Measurements from ENCODE around the gene LRRC4C. TPM values are rescaled to one million over a fixed set of nuclear protein-coding genes. Genes with fewer than 3 reads are reported as not detected.

LRRC4C gene
- total RNA-seq, 2 donors from 2014 or later = 0.84 to 0.95 TPM

GRCh38 chr11:41320653-41321052 is 138.8 kb downstream of the LRRC4C start:
- H3K27me3 Mint-ChIP-seq (ENCODE audit: insufficient read depth) = no peaks in the 10 kb centered on the region
- no peaks in the 10 kb centered on the region for H3K4me1 Mint-ChIP-seq
- H3K27ac ChIP-seq (ENCODE audit: low read depth, low read length) = no peak overlapping the region
- H3K4me1 ChIP-seq (ENCODE audit: control insufficient read depth, insufficient read depth, low read length) = no peaks in the 10 kb centered on the region
- no peak overlapping the region for H3K9ac ChIP-seq (ENCODE audit: extremely low read depth, low read length, poor library complexity, severe bottlenecking)
- no peak overlapping the region for H3K4me3 Mint-ChIP-seq
- H3K9me3 Mint-ChIP-seq = no peaks in the 10 kb centered on the region
- no peaks in the 10 kb centered on the region for H3K36me3 ChIP-seq (ENCODE audit: control insufficient read depth, insufficient read depth, low read length)
- TF ChIP-seq CTCF (conservative IDR thresholded peaks at IDR 0.05) = no peak
- WGBS, 2 experiments (ENCODE audit: insufficient coverage in 1 of 2, insufficient read length in 1 of 2) = 92% methylated on average over 1 of the region's 1 CpG; no CpG with 5 or more reads in 1 of the 2 experiments
- H3K27me3 ChIP-seq (ENCODE audit: control insufficient read depth, insufficient read depth, low read length, poor library complexity, severe bottlenecking) = no peaks in the 10 kb centered on the region
- DNase-seq = no peak
- H3K9me3 ChIP-seq (ENCODE audit: control insufficient read depth, low read length) = no peaks in the 10 kb centered on the region
- no peaks in the 10 kb centered on the region for H3K36me3 Mint-ChIP-seq (ENCODE audit: low read depth)
- H3K4me3 ChIP-seq (ENCODE audit: low read length) = no peak overlapping the region
- no peak overlapping the region for H3K27ac Mint-ChIP-seq

GRCh38 chr11:41320238-41320637 is 139.2 kb downstream of the LRRC4C start:
- Histone ChIP-seq H3K4me1 (ENCODE audit: control insufficient read depth, insufficient read depth, low read length) (no peaks in the 10 kb centered on the region), H3K27ac (ENCODE audit: low read depth, low read length) (no peak overlapping the region), H3K36me3 (ENCODE audit: control insufficient read depth, insufficient read depth, low read length) (no peaks in the 10 kb centered on the region), H3K9ac (ENCODE audit: extremely low read depth, low read length, poor library complexity, severe bottlenecking) (no peak overlapping the region), H3K4me3 (ENCODE audit: low read length) (no peak overlapping the region), H3K27me3 (ENCODE audit: control insufficient read depth, insufficient read depth, low read length, poor library complexity, severe bottlenecking) (no peaks in the 10 kb centered on the region), H3K9me3 (ENCODE audit: control insufficient read depth, low read length) (no peaks in the 10 kb centered on the region)
- H3K4me3 Mint-ChIP-seq = no peak overlapping the region
- no peaks in the 10 kb centered on the region for H3K36me3 Mint-ChIP-seq (ENCODE audit: low read depth)
- H3K27me3 Mint-ChIP-seq (ENCODE audit: insufficient read depth) = no peaks in the 10 kb centered on the region
- 86 to 87% methylated on average over 2 of the region's 3 CpGs for WGBS, 2 experiments (ENCODE audit: insufficient coverage in 1 of 2, insufficient read length in 1 of 2)
- H3K27ac Mint-ChIP-seq = no peak overlapping the region
- TF ChIP-seq CTCF (conservative IDR thresholded peaks at IDR 0.05) = no peak
- DNase-seq = no peak
- no peaks in the 10 kb centered on the region for H3K4me1 Mint-ChIP-seq
- no peaks in the 10 kb centered on the region for H3K9me3 Mint-ChIP-seq

GRCh38 chr11:41319434-41319833 is 140.0 kb downstream of the LRRC4C start:
- H3K36me3 ChIP-seq (ENCODE audit: control insufficient read depth, insufficient read depth, low read length) = no peaks in the 10 kb centered on the region
- H3K4me1 ChIP-seq (ENCODE audit: control insufficient read depth, insufficient read depth, low read length) = no peaks in the 10 kb centered on the region
- H3K4me3 ChIP-seq (ENCODE audit: low read length) = no peak overlapping the region
- DNase-seq = no peak
- Mint-ChIP-seq H3K9me3 (no peaks in the 10 kb centered on the region), H3K27ac (no peak overlapping the region), H3K4me1 (no peaks in the 10 kb centered on the region), H3K36me3 (ENCODE audit: low read depth) (no peaks in the 10 kb centered on the region), H3K27me3 (ENCODE audit: insufficient read depth) (no peaks in the 10 kb centered on the region), H3K4me3 (no peak overlapping the region)
- 100% methylated on average over 2 of the region's 2 CpGs; no CpG with 5 or more reads in 1 of the 2 experiments for WGBS, 2 experiments (ENCODE audit: insufficient coverage in 1 of 2, insufficient read length in 1 of 2)
- no peaks in the 10 kb centered on the region for H3K27me3 ChIP-seq (ENCODE audit: control insufficient read depth, insufficient read depth, low read length, poor library complexity, severe bottlenecking)
- H3K9me3 ChIP-seq (ENCODE audit: control insufficient read depth, low read length) = no peaks in the 10 kb centered on the region
- H3K9ac ChIP-seq (ENCODE audit: extremely low read depth, low read length, poor library complexity, severe bottlenecking) = no peak overlapping the region
- no peak for TF ChIP-seq CTCF (conservative IDR thresholded peaks at IDR 0.05)
- H3K27ac ChIP-seq (ENCODE audit: low read depth, low read length) = no peak overlapping the region

Data from endodermal cell (in vitro differentiated cells).